ENCODE results near the gene STARD4. TPM values are rescaled to one million over a fixed set of nuclear protein-coding genes. Genes with fewer than 3 reads are reported as not detected.

STARD4 gene, protein sequence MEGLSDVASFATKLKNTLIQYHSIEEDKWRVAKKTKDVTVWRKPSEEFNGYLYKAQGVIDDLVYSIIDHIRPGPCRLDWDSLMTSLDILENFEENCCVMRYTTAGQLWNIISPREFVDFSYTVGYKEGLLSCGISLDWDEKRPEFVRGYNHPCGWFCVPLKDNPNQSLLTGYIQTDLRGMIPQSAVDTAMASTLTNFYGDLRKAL
- 98.5 TPM for polyA plus RNA-seq (2013, experiment 1 of 2)
- polyA plus RNA-seq (2013, experiment 2 of 2): 92.2 TPM

DNA sequence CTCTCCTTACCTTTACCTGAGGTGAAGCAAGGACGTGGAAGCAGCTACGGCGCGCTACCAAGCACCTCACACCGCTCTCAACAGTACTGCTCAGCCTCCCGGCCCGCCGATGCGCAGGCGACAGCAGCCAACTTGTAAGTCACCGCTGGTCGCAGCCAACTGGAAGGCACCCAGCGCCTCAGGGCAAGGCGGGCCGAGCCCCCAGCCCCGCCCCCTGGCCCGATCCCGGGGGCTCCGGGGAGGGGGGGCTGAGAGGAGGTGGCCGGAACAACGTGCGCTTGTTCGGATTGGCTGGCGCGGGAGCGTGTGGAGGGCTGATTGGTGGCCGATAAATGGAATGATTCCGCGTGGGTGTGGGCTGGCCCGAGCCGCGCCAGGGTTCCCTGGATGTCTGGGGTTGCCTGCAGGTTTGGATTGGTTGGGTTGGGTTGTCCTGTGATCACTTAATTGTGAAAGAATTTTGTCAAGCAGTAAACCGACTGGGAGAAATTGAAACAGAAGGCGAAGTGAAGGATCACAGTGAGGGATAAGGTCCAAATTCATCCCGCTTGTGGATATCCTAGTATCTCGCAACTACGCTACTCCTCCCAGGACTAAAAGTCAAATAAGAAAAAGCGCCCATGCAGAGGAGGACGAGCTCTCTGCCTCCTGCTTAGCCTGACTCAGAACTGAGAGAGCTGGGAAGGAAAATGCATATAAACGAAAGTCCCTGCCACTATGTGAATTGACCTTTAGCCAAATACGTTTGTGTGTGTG is at the start of gene STARD4:
TSS of gene STARD4 (minus strand) at position 161 of the 756 bp plus-strand sequence. CDS start 5,102 bp downstream, outside the sequence.
- H3K4me3 ChIP-seq (ENCODE audit: extremely low read depth, insufficient read depth, low read length, poor library complexity, severe bottlenecking): peak within 1 kb of the TSS; percentile 85
- WGBS, 2 experiments (ENCODE audit: insufficient coverage in 2 of 2): 0% methylated on average over 15 to 16 of the region's 41 CpGs
- H3K27ac ChIP-seq (ENCODE audit: low read depth, low read length, severe bottlenecking): peak within 1 kb of the TSS; percentile 93
- no peaks in the 10 kb centered on the region for H3K9me3 ChIP-seq (ENCODE audit: control insufficient read depth, low read length)
- peaks cover 9% of the 10 kb centered on the region for H3K4me1 ChIP-seq (ENCODE audit: control insufficient read depth, insufficient read depth, low read length, poor library complexity, severe bottlenecking)
- H3K36me3 ChIP-seq (ENCODE audit: control insufficient read depth, insufficient read depth, low read length): peaks cover 9% of the 10 kb centered on the region

DNA sequence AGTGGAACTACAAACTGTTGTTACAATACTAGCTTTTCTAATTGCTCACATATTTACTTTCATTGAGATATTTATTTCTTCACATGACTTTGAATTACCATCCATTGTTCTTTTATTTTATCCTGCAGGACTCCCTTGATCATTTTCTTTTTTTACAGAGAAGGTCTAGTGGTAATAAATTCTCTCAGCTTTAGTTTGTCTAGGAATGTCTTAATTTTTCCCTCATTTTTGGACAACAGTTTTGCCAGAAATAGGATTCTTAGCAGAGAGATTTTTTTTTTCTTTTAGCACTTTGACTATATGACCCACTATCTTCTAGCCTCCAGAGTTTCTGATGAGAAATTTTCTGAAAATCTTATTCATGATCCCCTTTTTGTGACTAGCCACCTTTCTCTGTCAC is 47.3 kb upstream of the STARD4 start:
- Histone ChIP-seq H3K9me3 (ENCODE audit: control insufficient read depth, low read length) (no peaks in the 10 kb centered on the region), H3K27ac (ENCODE audit: low read depth, low read length, severe bottlenecking) (no peak overlapping the region), H3K36me3 (ENCODE audit: control insufficient read depth, insufficient read depth, low read length) (no peaks in the 10 kb centered on the region), H3K4me1 (ENCODE audit: control insufficient read depth, insufficient read depth, low read length, poor library complexity, severe bottlenecking) (peaks cover 4% of the 10 kb centered on the region), H3K4me3 (ENCODE audit: extremely low read depth, insufficient read depth, low read length, poor library complexity, severe bottlenecking) (no peak overlapping the region)

DNA sequence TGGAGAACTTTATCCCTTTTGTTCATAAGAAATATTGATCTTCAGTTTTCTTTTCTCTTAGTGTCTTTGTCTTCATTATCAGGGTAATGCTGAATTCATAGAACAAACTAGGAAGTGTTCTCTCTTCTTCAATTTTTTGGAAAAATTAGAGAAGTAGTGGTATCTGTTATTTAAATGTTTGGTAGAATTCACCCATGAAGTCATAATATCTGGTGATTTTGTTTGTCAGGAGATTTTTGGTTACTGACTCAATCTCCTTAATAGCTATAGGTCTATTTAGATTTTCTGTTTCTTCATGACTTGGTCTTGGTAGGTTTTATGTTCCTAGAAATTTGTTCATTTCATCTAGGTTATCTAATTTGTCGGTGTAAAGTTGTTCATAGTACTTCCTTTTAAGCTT is 45.4 kb upstream of the STARD4 start:
- Histone ChIP-seq H3K27ac (ENCODE audit: low read depth, low read length, severe bottlenecking) (no peak overlapping the region), H3K9me3 (ENCODE audit: control insufficient read depth, low read length) (no peaks in the 10 kb centered on the region), H3K4me3 (ENCODE audit: extremely low read depth, insufficient read depth, low read length, poor library complexity, severe bottlenecking) (no peak overlapping the region), H3K36me3 (ENCODE audit: control insufficient read depth, insufficient read depth, low read length) (no peaks in the 10 kb centered on the region), H3K4me1 (ENCODE audit: control insufficient read depth, insufficient read depth, low read length, poor library complexity, severe bottlenecking) (no peaks in the 10 kb centered on the region)
- WGBS, 2 experiments (ENCODE audit: insufficient coverage in 2 of 2): no CpG with 5 or more reads among the region's 1 CpG

DNA sequence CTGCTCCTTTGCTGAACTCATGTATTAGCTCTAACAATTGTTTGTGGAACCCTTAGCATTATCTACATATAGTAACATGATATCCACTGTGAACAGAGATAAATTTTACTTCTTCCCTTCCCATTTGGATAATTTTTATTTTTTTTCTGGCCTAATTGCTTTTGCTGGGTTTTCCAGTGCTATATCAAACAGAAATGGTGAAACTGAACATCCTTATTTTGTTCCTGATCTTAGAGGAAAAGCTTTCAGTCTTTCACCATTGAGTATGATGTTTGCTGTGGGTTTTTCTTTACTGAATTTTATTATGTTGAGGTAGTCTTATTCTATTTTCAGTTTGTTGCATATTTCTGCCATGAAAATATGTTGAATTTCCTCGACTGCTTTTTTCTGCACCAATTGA is 44.8 kb upstream of the STARD4 start:
- no CpG with 5 or more reads among the region's 1 CpG for WGBS, 2 experiments (ENCODE audit: insufficient coverage in 2 of 2)
- no peaks in the 10 kb centered on the region for H3K9me3 ChIP-seq (ENCODE audit: control insufficient read depth, low read length)
- no peaks in the 10 kb centered on the region for H3K4me1 ChIP-seq (ENCODE audit: control insufficient read depth, insufficient read depth, low read length, poor library complexity, severe bottlenecking)
- H3K4me3 ChIP-seq (ENCODE audit: extremely low read depth, insufficient read depth, low read length, poor library complexity, severe bottlenecking): no peak overlapping the region
- no peaks in the 10 kb centered on the region for H3K36me3 ChIP-seq (ENCODE audit: control insufficient read depth, insufficient read depth, low read length)
- H3K27ac ChIP-seq (ENCODE audit: low read depth, low read length, severe bottlenecking): no peak overlapping the region

DNA sequence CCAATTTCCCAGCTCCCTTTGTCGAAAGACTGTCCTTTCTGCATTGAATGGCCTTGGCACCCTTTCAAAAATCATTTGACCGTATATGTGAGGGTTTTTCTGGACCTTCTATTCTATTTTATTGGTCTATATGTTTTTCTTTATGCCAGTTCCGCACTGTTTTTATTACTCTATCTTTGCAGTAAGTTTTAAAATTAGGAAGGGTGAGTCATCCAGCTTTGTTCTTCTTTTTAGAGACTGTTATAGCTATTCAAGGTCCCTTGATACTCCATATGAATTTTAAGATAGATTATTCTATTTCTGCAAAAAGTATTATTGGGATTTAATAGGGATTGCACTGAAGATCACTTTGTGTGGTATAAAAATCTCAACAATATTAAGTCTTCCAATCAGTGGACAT is 44.2 kb upstream of the STARD4 start:
- H3K9me3 ChIP-seq (ENCODE audit: control insufficient read depth, low read length): no peaks in the 10 kb centered on the region
- WGBS, 2 experiments (ENCODE audit: insufficient coverage in 2 of 2): 80% methylated on average over 1 of the region's 3 CpGs; no CpG with 5 or more reads in 1 of the 2 experiments

DNA sequence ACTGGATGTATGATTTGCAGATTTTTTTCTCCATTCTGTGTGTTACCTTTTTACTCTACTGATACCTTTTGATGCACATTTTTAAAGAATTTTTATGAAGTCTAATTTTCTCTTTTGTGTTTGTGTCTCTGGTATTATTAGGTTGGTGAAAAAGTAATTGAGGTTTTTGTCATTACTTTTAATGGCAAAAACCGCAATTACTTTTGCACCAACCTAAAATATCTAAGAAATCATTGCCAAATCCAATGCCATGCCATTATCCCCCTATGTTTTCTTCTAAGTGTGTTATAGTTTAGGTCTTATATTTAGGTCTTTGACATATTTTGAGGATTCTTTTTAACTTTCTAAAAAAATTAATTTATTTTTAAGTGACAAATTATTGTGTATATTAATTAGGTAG is 43.4 kb upstream of the STARD4 start:
- Histone ChIP-seq H3K4me3 (ENCODE audit: extremely low read depth, insufficient read depth, low read length, poor library complexity, severe bottlenecking) (no peak overlapping the region), H3K36me3 (ENCODE audit: control insufficient read depth, insufficient read depth, low read length) (no peaks in the 10 kb centered on the region)
- whole genome bisulfite sequencing, 2 experiments (ENCODE audit: insufficient coverage in 2 of 2): no CpG with 5 or more reads among the region's 1 CpG

More for the DNA sequence above, 44.2 kb upstream of the STARD4 start:
- Histone ChIP-seq H3K4me1 (ENCODE audit: control insufficient read depth, insufficient read depth, low read length, poor library complexity, severe bottlenecking) (peaks cover 4% of the 10 kb centered on the region), H3K4me3 (ENCODE audit: extremely low read depth, insufficient read depth, low read length, poor library complexity, severe bottlenecking) (no peak overlapping the region), H3K27ac (ENCODE audit: low read depth, low read length, severe bottlenecking) (no peak overlapping the region), H3K36me3 (ENCODE audit: control insufficient read depth, insufficient read depth, low read length) (no peaks in the 10 kb centered on the region)

DNA sequence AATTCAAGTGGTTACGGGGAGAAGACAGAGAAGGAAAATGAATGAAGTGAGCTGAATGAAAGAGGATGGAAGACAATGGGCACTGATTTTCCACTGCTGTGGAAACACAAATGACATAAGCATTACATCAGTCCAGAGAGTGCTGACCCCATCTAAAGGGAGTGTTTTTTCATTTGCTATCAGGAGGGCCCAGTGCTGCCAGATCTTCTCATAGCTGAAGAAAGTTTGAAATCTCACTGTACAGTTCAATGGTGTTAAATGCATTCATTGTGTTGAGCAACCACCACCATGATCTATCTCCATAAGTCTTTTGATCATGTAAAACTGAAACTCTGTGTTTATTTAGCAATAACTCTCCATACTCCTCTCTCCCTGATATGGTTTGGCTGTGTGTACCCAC is 41.5 kb upstream of the STARD4 start:
- peaks cover 12% of the 10 kb centered on the region for H3K4me1 ChIP-seq (ENCODE audit: control insufficient read depth, insufficient read depth, low read length, poor library complexity, severe bottlenecking)
- H3K9me3 ChIP-seq (ENCODE audit: control insufficient read depth, low read length): no peaks in the 10 kb centered on the region
- WGBS, 2 experiments (ENCODE audit: insufficient coverage in 2 of 2): 80% methylated on average over 1 of the region's 1 CpG; no CpG with 5 or more reads in 1 of the 2 experiments
- H3K36me3 ChIP-seq (ENCODE audit: control insufficient read depth, insufficient read depth, low read length): no peaks in the 10 kb centered on the region
- H3K27ac ChIP-seq (ENCODE audit: low read depth, low read length, severe bottlenecking): no peak overlapping the region
- H3K4me3 ChIP-seq (ENCODE audit: extremely low read depth, insufficient read depth, low read length, poor library complexity, severe bottlenecking): no peak overlapping the region

More for the DNA sequence above, 43.4 kb upstream of the STARD4 start:
- Histone ChIP-seq H3K27ac (ENCODE audit: low read depth, low read length, severe bottlenecking) (no peak overlapping the region), H3K9me3 (ENCODE audit: control insufficient read depth, low read length) (no peaks in the 10 kb centered on the region), H3K4me1 (ENCODE audit: control insufficient read depth, insufficient read depth, low read length, poor library complexity, severe bottlenecking) (peaks cover 11% of the 10 kb centered on the region)

DNA sequence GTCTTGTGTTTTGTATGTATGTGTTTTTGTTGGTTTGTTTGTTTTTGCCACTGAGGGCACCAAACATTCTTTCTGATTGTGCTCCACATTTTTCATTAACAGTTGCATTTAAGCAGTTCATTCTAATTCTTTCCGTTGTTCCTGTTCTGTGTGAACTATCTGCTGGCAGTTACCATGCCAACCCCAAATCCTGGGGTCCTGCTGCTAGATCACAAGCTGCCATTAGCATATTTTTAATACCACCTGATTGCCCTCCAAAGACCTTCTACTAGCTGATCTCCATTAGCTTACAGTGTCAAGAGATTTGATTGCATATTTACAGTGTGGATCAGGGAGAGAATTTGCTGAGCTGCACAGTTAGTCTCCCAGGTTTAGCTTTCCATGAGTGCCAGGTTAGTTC is 40.6 kb upstream of the STARD4 start:
- Histone ChIP-seq H3K36me3 (ENCODE audit: control insufficient read depth, insufficient read depth, low read length) (no peaks in the 10 kb centered on the region), H3K4me1 (ENCODE audit: control insufficient read depth, insufficient read depth, low read length, poor library complexity, severe bottlenecking) (peaks cover 12% of the 10 kb centered on the region), H3K9me3 (ENCODE audit: control insufficient read depth, low read length) (no peaks in the 10 kb centered on the region), H3K27ac (ENCODE audit: low read depth, low read length, severe bottlenecking) (no peak overlapping the region), H3K4me3 (ENCODE audit: extremely low read depth, insufficient read depth, low read length, poor library complexity, severe bottlenecking) (no peak overlapping the region)
- 86 to 100% methylated on average over 1 of the region's 1 CpG for WGBS, 2 experiments (ENCODE audit: insufficient coverage in 2 of 2)

DNA sequence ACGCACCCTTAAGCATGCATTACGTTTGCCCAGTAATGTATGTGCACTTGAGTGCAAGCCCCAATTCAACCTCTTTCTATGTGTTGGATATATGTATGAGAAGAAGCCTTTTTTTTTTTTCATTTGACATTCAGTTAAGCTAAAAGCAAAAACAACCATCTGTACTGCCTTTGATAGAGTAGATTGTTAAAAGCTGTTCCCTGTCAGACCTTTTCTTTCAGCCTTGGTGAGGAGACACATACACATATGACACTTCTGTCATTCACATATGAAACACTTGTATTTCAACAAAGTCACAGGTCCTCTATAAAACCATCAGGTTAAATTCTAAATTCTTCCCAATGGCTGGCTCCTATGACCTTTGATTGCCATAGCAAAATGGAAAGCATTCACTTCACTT is 40.2 kb upstream of the STARD4 start:
- Histone ChIP-seq H3K9me3 (ENCODE audit: control insufficient read depth, low read length) (no peaks in the 10 kb centered on the region), H3K4me3 (ENCODE audit: extremely low read depth, insufficient read depth, low read length, poor library complexity, severe bottlenecking) (no peak overlapping the region), H3K36me3 (ENCODE audit: control insufficient read depth, insufficient read depth, low read length) (no peaks in the 10 kb centered on the region), H3K27ac (ENCODE audit: low read depth, low read length, severe bottlenecking) (peak overlapping the region; percentile 82), H3K4me1 (ENCODE audit: control insufficient read depth, insufficient read depth, low read length, poor library complexity, severe bottlenecking) (peaks cover 12% of the 10 kb centered on the region)
- no CpG with 5 or more reads among the region's 2 CpGs for WGBS, 2 experiments (ENCODE audit: insufficient coverage in 2 of 2)

DNA sequence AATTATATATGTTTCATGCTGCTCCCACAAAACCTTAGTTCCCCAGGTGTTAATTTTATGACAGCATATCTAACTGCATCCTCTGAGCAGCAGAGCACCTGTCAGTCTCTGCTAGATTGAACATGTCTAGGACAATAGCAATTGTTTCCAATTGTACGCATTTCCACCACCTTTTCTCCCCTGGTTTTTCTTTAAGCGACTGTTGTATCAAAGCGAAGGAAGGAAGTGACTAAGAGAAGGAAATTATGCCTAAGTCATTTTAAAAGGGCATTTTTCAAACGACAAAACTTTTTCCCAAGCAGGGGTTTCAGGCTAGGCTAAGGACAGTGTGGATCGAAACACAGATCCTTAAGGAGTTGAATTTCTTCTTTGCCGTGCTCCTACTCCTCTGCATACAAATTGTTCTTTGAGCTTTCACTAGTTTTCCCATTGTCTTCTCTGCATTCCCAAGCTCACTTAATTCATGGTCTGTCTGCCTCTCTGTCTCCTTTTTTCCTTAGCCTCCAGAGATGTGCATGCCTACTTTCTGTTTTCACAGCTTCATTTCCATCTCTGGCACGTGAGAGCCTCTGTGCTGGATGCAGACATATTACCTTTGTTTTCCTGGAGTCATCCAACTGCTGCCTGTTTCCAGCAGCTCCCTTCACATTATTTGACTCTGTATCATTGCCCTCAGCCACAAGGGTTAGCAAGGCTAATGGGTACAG is 39.4 kb upstream of the STARD4 start:
- no peaks in the 10 kb centered on the region for H3K9me3 ChIP-seq (ENCODE audit: control insufficient read depth, low read length)
- H3K27ac ChIP-seq (ENCODE audit: low read depth, low read length, severe bottlenecking): peak overlapping the region; percentile 82
- 28 to 36% methylated on average over 3 to 4 of the region's 7 CpGs for WGBS, 2 experiments (ENCODE audit: insufficient coverage in 2 of 2)
- peaks cover 12% of the 10 kb centered on the region for H3K4me1 ChIP-seq (ENCODE audit: control insufficient read depth, insufficient read depth, low read length, poor library complexity, severe bottlenecking)
- H3K36me3 ChIP-seq (ENCODE audit: control insufficient read depth, insufficient read depth, low read length): no peaks in the 10 kb centered on the region
- H3K4me3 ChIP-seq (ENCODE audit: extremely low read depth, insufficient read depth, low read length, poor library complexity, severe bottlenecking): no peak overlapping the region
